HEK293 (cell line): ENCODE measurements around the gene CSNK1G2.

Source experiments
- ZBTB8A ChIP-seq: fragments of 450-650 bp; formaldehyde crosslinking; IDR thresholded peaks from 2 replicates; pipeline ENCODE4 v1.5.1; 2016; ENCODE audit warnings: missing biosample characterization, missing genetic modification characterization
- ZNF274 ChIP-seq, 2 experiments: fragments of 200-500 bp in 1 of 2; fragments of 450-650 bp in 1 of 2; sonication (Bioruptor generic) in 1 of 2; formaldehyde crosslinking in 1 of 2; IDR thresholded peaks; 2 replicates each; pipeline versions ENCODE4 v1.5.1 to v1.6.1; 2014 to 2016; ENCODE audit warnings: borderline replicate concordance in 1 of 2, inconsistent platforms in 1 of 2, low read length in 1 of 2, missing biosample characterization in 1 of 2, missing genetic modification characterization in 1 of 2
- ZNF777 ChIP-seq: fragments of 450-650 bp; formaldehyde crosslinking; IDR thresholded peaks from 2 replicates; pipeline ENCODE4 v1.5.1; 2017; ENCODE audit warnings: missing biosample characterization, missing genetic modification characterization, borderline replicate concordance
- TF ChIP-seq, protein P1 (sequence below): fragments of 450-650 bp; formaldehyde crosslinking; IDR thresholded peaks from 2 replicates; pipeline ENCODE4 v1.5.1; 2016; ENCODE audit warnings: missing biosample characterization, missing genetic modification characterization
- TF ChIP-seq, protein P2 (sequence below): fragments of 450-650 bp; formaldehyde crosslinking; IDR thresholded peaks from 2 replicates; pipeline ENCODE4 v1.5.1; 2016; ENCODE audit warnings: missing biosample characterization, missing genetic modification characterization
- TF ChIP-seq, protein P3 (sequence below): fragments of 450-650 bp; formaldehyde crosslinking; optimal IDR thresholded peaks from 2 replicates; pipeline ENCODE3; 2016; ENCODE audit warnings: missing biosample characterization, mild to moderate bottlenecking, missing genetic modification characterization
- TF ChIP-seq, protein P4 (sequence below): fragments of 450-650 bp; formaldehyde crosslinking; IDR thresholded peaks from 2 replicates; pipeline ENCODE4 v1.5.1; 2017; ENCODE audit warnings: missing biosample characterization, mild to moderate bottlenecking, missing genetic modification characterization, moderate library complexity
- TF ChIP-seq, protein P5 (sequence below): fragments of 450-650 bp; formaldehyde crosslinking; conservative IDR thresholded peaks from 2 replicates; pipeline ENCODE4 v1.5.1; 2016; ENCODE audit warnings: low read depth, missing biosample characterization, missing genetic modification characterization

DNA sequence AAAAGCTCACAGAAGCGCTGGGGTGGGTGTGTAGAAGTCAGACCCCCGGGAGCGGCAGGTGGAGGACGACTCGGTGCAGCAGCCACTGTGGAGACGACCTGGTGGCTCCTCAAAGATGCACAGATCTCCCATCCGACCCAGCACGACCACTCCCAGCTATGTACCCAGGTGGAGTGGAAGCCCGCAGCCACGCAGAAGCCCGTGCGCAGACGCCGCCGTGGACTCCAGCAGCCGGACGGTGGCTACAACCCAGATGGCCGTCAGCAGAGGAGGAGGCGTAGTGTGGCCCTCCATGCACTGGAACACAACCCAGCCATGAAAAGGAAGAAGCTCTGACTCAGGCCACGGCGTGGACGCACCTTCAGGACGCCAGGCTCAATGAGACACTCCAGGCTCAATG lies 21.7 kb downstream of the CSNK1G2 start:
- TF ChIP-seq ZBTB8A: no peak
- TF ChIP-seq, protein P1, sequence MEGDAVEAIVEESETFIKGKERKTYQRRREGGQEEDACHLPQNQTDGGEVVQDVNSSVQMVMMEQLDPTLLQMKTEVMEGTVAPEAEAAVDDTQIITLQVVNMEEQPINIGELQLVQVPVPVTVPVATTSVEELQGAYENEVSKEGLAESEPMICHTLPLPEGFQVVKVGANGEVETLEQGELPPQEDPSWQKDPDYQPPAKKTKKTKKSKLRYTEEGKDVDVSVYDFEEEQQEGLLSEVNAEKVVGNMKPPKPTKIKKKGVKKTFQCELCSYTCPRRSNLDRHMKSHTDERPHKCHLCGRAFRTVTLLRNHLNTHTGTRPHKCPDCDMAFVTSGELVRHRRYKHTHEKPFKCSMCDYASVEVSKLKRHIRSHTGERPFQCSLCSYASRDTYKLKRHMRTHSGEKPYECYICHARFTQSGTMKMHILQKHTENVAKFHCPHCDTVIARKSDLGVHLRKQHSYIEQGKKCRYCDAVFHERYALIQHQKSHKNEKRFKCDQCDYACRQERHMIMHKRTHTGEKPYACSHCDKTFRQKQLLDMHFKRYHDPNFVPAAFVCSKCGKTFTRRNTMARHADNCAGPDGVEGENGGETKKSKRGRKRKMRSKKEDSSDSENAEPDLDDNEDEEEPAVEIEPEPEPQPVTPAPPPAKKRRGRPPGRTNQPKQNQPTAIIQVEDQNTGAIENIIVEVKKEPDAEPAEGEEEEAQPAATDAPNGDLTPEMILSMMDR (tag by site-specific recombination): no peak
- TF ChIP-seq ZNF777 (tag by site-specific recombination): no peak
- TF ChIP-seq, protein P2, sequence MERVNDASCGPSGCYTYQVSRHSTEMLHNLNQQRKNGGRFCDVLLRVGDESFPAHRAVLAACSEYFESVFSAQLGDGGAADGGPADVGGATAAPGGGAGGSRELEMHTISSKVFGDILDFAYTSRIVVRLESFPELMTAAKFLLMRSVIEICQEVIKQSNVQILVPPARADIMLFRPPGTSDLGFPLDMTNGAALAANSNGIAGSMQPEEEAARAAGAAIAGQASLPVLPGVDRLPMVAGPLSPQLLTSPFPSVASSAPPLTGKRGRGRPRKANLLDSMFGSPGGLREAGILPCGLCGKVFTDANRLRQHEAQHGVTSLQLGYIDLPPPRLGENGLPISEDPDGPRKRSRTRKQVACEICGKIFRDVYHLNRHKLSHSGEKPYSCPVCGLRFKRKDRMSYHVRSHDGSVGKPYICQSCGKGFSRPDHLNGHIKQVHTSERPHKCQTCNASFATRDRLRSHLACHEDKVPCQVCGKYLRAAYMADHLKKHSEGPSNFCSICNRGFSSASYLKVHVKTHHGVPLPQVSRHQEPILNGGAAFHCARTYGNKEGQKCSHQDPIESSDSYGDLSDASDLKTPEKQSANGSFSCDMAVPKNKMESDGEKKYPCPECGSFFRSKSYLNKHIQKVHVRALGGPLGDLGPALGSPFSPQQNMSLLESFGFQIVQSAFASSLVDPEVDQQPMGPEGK: no peak
- TF ChIP-seq, protein P3, sequence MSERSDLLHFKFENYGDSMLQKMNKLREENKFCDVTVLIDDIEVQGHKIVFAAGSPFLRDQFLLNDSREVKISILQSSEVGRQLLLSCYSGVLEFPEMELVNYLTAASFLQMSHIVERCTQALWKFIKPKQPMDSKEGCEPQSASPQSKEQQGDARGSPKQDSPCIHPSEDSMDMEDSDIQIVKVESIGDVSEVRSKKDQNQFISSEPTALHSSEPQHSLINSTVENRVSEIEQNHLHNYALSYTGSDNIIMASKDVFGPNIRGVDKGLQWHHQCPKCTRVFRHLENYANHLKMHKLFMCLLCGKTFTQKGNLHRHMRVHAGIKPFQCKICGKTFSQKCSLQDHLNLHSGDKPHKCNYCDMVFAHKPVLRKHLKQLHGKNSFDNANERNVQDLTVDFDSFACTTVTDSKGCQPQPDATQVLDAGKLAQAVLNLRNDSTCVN (tag by site-specific recombination): no peak
- TF ChIP-seq, protein P4, sequence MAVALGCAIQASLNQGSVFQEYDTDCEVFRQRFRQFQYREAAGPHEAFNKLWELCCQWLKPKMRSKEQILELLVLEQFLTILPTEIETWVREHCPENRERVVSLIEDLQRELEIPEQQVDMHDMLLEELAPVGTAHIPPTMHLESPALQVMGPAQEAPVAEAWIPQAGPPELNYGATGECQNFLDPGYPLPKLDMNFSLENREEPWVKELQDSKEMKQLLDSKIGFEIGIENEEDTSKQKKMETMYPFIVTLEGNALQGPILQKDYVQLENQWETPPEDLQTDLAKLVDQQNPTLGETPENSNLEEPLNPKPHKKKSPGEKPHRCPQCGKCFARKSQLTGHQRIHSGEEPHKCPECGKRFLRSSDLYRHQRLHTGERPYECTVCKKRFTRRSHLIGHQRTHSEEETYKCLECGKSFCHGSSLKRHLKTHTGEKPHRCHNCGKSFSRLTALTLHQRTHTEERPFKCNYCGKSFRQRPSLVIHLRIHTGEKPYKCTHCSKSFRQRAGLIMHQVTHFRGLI (tag by site-specific recombination): no peak
- TF ChIP-seq, protein P5, sequence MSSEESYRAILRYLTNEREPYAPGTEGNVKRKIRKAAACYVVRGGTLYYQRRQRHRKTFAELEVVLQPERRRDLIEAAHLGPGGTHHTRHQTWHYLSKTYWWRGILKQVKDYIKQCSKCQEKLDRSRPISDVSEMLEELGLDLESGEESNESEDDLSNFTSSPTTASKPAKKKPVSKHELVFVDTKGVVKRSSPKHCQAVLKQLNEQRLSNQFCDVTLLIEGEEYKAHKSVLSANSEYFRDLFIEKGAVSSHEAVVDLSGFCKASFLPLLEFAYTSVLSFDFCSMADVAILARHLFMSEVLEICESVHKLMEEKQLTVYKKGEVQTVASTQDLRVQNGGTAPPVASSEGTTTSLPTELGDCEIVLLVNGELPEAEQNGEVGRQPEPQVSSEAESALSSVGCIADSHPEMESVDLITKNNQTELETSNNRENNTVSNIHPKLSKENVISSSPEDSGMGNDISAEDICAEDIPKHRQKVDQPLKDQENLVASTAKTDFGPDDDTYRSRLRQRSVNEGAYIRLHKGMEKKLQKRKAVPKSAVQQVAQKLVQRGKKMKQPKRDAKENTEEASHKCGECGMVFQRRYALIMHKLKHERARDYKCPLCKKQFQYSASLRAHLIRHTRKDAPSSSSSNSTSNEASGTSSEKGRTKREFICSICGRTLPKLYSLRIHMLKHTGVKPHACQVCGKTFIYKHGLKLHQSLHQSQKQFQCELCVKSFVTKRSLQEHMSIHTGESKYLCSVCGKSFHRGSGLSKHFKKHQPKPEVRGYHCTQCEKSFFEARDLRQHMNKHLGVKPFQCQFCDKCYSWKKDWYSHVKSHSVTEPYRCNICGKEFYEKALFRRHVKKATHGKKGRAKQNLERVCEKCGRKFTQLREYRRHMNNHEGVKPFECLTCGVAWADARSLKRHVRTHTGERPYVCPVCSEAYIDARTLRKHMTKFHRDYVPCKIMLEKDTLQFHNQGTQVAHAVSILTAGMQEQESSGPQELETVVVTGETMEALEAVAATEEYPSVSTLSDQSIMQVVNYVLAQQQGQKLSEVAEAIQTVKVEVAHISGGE (tag by site-specific recombination): no peak
- TF ChIP-seq ZNF274 (IDR thresholded peaks at IDR 0.05; ENCODE audit: low read length): no peak
- TF ChIP-seq ZNF274 (tag by site-specific recombination; IDR thresholded peaks at IDR 0.05; ENCODE audit: borderline replicate concordance): no peak
